Measurements from ENCODE around the gene NAA38.

- peak; percentile 59 for TF ChIP-seq CTCF (conservative IDR thresholded peaks at IDR 0.05)
- TF ChIP-seq ZFX (IDR thresholded peaks at IDR 0.05) = peak; percentile 37
Observed at GRCh38 chr17:7856811-7857712, at the start of gene NAA38.
